ENCODE measurements around the gene IGF2BP1.

IGF2BP1 gene

GRCh38 chr17:49018748-49019147 is 21.6 kb downstream of the IGF2BP1 start:
- TF ChIP-seq EZH2 (optimal IDR thresholded peaks at IDR 0.05; ENCODE audit: low read depth, low read length) (no peak), CTCF (IDR thresholded peaks at IDR 0.05; ENCODE audit: low read length) (no peak), EZH2phosphoT487 (IDR thresholded peaks at IDR 0.05; ENCODE audit: low read length) (no peak)
- Histone ChIP-seq H3K4me3 (ENCODE audit: low read length) (no peak overlapping the region), H4K20me1 (ENCODE audit: insufficient read depth, low read length) (no peaks in the 10 kb centered on the region), H3K9me2 (replicated peaks; ENCODE audit: insufficient read depth, low read length) (no peaks in the 10 kb centered on the region), H3K27me3 (replicated peaks; ENCODE audit: insufficient read depth, low read length) (peaks cover 71% of the 10 kb centered on the region), H3K36me3 (replicated peaks; ENCODE audit: insufficient read depth, low read length) (no peaks in the 10 kb centered on the region), H3F3A (ENCODE audit: insufficient read depth, low read length) (no peaks in the 10 kb centered on the region), H3K4me2 (ENCODE audit: low read depth, low read length) (no peak overlapping the region), H3K9ac (ENCODE audit: low read length) (no peak overlapping the region), H3K9me3 (replicated peaks; ENCODE audit: insufficient read depth, low read length) (no peaks in the 10 kb centered on the region), H3K27ac (ENCODE audit: low read length) (no peak overlapping the region), H3K4me1 (ENCODE audit: low read length) (no peaks in the 10 kb centered on the region), H3K79me2 (ENCODE audit: low read length) (no peaks in the 10 kb centered on the region), H2AFZ (ENCODE audit: low read length) (no peak overlapping the region)
- no peak for DNase-seq

GRCh38 chr17:49020609-49021008 is 23.4 kb downstream of the IGF2BP1 start:
- Histone ChIP-seq H3K4me3 (ENCODE audit: low read length) (no peak overlapping the region), H3K79me2 (ENCODE audit: low read length) (no peaks in the 10 kb centered on the region)

GRCh38 chr17:49021095-49021767 is 24.0 kb downstream of the IGF2BP1 start:
- H3K27me3 ChIP-seq (replicated peaks; ENCODE audit: insufficient read depth, low read length): peaks cover 46% of the 10 kb centered on the region
- no peak for TF ChIP-seq EZH2 (optimal IDR thresholded peaks at IDR 0.05; ENCODE audit: low read depth, low read length)
- TF ChIP-seq EZH2phosphoT487 (IDR thresholded peaks at IDR 0.05; ENCODE audit: low read length): no peak
- TF ChIP-seq CTCF (IDR thresholded peaks at IDR 0.05; ENCODE audit: low read length): no peak
- no peak overlapping the region for H3K27ac ChIP-seq (ENCODE audit: low read length)
- no peak overlapping the region for H3K4me3 ChIP-seq (ENCODE audit: low read length)
- no peak overlapping the region for H3K4me2 ChIP-seq (ENCODE audit: low read depth, low read length)
- H3K4me1 ChIP-seq (ENCODE audit: low read length): no peaks in the 10 kb centered on the region
- H4K20me1 ChIP-seq (ENCODE audit: insufficient read depth, low read length): no peaks in the 10 kb centered on the region
- H3K79me2 ChIP-seq (ENCODE audit: low read length): no peaks in the 10 kb centered on the region
- no peak overlapping the region for H2AFZ ChIP-seq (ENCODE audit: low read length)
- H3F3A ChIP-seq (ENCODE audit: insufficient read depth, low read length): no peaks in the 10 kb centered on the region
- H3K9me2 ChIP-seq (replicated peaks; ENCODE audit: insufficient read depth, low read length): no peaks in the 10 kb centered on the region
- no peak for DNase-seq
- no peaks in the 10 kb centered on the region for H3K36me3 ChIP-seq (replicated peaks; ENCODE audit: insufficient read depth, low read length)
- H3K9me3 ChIP-seq (replicated peaks; ENCODE audit: insufficient read depth, low read length): no peaks in the 10 kb centered on the region
- H3K9ac ChIP-seq (ENCODE audit: low read length): no peak overlapping the region

More at GRCh38 chr17:49020609-49021008, 23.4 kb downstream of the IGF2BP1 start:
- Histone ChIP-seq H3K4me1 (ENCODE audit: low read length) (no peaks in the 10 kb centered on the region), H4K20me1 (ENCODE audit: insufficient read depth, low read length) (no peaks in the 10 kb centered on the region), H3K27ac (ENCODE audit: low read length) (no peak overlapping the region), H2AFZ (ENCODE audit: low read length) (no peak overlapping the region), H3K36me3 (replicated peaks; ENCODE audit: insufficient read depth, low read length) (no peaks in the 10 kb centered on the region), H3K9me3 (replicated peaks; ENCODE audit: insufficient read depth, low read length) (no peaks in the 10 kb centered on the region), H3K9me2 (replicated peaks; ENCODE audit: insufficient read depth, low read length) (no peaks in the 10 kb centered on the region), H3K9ac (ENCODE audit: low read length) (no peak overlapping the region), H3K4me2 (ENCODE audit: low read depth, low read length) (no peak overlapping the region), H3K27me3 (replicated peaks; ENCODE audit: insufficient read depth, low read length) (peaks cover 53% of the 10 kb centered on the region), H3F3A (ENCODE audit: insufficient read depth, low read length) (no peaks in the 10 kb centered on the region)
- no peak for TF ChIP-seq CTCF (IDR thresholded peaks at IDR 0.05; ENCODE audit: low read length)
- DNase-seq: no peak
